GM20431 (cell line): ENCODE results near the gene CTDP1.

Experiments
- in situ Hi-C: fragments of 300-500 bp; cut with MseI, MboI; formaldehyde crosslinking; loops from one replicate; pipeline ENCODE4 v1.15.0; 2020; ENCODE audit warnings: low sequenced_read_pairs; ENCODE audit not compliant: unreplicated experiment

Gene CTDP1

DNA sequence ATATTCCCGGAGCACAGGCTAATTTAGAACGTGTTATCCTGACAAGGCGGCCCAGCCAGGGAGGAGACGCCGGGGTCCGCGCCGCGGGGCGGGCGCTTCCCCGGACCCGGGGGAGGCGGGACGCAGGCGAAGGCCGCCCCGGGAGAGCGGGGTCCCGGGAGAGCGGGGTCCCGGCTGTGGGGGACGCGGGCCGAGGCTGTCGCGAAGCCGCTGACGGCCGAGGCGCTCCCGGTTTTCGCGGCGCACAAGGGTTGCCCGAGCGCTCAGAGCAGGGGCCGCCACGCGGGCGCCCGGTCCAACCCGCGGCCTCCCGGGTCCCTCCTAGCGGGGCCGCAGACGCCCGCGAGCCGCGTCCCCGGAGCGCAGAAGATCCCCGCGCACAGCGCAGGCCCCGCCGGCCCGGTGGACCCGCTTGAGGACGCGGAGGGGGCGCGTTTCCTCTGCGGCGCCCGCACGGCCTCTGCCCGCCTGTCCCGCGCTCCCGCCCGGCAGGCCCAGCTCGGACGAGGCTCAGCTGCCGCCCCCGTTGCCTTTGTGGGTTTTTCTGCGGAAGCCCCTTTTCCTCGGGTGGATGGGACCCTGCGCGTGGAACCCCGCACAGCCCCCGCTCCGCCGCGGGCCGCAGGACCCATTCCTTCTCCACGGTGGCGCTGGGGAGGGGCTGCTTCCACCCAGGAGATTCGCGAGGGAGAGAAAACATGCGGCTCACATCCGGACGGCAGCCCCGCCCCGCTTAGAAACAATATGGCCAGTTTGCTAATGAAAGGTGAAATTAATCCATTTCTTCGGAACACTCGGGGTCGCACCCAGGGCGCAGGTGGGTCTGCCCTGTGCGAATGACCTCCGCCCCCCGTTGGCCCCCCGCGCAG lies 108.5 kb downstream of the CTDP1 start:
- in situ Hi-C loops: no loop called here

DNA sequence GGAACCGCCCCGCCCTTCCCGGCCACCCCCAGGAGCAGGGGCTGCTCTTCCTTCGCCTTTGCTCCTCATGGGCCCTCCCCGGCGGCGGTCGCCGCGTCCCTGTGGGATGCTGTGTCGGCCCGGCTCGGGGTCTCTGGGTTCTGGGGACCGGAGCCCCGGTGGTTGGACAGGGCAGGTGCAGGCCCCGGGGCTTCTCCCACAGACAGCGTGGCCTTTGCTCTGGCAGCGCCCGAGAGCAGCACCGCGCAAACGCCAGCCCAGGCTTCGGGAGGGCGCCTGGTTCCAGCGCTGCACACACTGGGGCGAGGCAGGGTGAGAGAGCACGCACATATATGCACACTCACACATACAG lies 109.1 kb downstream of the CTDP1 start:
- in situ Hi-C loops: no loop called here

- in situ Hi-C loops: no loop called here
Measured at GRCh38 chr18:79789091-79789891, 109.7 kb downstream of the CTDP1 start.

DNA sequence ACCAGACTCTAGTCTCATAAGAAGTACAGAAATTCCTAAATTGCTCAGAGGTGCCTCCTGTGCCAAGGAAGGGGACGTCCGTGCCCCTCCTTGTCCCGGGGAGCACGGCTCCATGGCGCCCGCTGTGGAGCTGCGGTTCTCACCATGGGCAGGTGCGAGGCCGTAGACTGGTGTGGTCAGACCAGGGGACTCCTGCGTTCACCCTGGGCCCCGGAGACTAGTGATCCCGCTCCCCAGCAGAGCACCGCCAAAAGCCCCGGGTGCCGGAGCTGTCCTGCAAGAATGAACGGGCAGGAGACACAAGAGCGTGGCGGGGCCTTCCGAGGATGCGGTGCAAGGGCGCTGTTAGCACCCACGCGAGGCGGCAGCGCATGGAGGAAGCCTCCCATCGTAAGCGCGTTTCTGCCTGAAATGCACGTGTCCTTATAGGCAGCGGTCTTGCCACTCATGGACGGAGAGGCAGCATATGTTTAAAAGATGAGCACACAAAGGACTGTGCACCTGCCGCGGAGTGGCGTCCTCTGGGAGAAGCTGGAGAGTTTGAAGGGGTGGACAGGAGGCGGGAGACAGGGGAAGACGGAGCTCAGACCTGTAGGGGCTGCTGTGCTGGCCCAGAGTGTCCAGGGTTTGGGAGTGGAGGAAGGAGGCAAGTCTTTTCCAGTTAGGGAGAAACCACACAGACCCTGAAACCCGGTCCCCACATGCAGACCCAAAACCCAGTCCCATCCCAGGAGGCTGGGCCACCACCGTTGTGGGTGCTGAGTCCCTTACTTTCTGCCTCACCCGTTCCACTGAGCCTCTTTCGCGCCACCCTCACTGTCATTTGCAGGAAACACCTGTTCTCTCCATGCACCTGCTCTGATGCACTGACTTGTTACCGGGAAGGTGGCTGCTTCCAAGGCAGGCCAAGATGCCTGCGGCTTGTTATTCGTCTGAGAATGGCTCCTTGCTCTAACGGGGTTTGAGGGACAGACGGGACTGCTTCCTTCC lies 110.6 kb downstream of the CTDP1 start:
- in situ Hi-C loops: no loop called here

DNA sequence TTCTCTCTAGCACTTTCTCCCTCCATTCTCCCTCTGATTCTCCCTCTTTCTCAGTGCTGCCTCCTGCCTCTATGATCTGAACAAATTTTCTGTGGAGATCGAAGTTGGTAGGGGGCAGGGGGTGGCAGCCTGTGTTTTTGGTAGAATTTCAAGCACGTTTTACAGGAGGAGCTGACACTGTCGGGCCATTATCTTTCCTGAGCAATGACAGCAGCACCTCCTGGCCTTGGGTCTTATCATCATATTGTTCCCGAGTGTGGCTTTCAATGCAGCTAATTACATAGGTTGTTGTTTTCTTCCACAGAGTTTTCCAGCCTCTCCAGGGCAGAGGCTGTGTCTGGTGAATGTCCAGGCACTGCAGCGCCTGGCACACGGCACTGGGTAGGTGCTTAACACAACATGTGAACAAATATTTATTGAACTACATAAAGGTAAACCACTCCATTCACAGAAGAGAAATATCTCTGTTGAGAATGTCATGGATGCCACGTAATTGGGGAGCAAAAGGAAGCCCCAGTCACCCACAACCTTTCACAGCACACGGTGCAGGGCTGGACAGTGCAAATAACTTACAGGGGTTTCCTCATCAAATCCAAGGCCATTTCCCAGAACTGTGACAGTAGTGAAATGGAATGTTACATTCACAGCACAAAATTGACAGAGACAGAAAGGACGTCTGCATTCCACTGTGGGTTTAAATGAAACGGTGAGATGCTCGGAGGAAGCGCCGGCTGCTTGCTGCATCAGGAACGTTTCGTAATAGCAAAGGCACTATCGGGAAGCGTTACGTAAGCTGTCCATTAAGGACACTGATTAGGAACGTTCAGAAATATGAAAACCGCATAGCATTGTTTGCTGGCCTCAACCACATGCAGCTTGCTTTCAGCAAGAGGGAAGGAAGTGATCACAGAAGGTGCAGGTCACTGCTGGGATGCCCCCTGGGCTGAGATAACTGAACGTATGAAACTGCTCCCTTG lies 111.7 kb downstream of the CTDP1 start:
- in situ Hi-C loops: no loop called here

DNA sequence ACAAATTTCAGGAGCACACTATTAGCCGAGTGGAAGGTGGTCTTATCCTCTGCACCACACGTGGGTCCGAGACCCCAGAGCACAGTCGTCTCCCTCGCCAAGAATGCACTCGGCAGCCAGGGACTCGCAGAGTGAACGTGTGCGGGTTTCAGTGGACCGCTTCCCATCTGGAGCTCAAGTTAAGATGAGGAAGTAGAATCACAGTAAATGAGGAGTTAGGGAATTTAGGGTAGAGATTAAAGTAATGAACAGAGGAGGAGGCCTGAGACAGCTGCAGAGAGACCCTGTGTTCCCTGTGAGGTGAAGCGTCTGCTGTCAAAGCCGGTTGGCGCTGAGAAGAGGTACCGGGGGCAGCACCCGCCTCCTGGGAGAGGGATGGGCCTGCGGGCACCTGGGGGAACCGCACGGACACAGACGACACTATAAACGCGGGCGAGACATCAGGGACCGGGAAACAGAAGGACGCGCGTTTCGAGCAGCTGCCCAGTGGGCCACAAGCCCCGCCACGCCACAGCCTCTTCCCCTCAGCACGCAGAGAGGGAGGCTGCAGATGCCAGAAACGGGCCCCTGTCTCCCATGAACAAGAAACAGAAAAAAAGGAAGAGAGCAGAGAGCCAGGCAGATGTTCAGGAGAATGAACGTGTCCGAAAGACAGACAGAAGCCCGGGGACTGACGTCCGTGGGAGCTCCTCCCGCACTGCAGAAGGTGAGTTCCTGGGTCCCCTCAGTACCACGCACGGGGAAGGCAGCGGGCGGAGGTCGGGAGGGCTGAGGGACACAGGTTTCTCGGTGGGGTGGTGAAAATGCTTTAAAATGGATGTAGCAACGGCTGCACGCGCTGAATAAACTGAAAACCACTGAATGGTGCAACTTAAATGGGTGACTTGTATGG lies 112.7 kb downstream of the CTDP1 start:
- in situ Hi-C loops: no loop called here

GRCh38 chr18:79792988-79793355 lies 113.4 kb downstream of the CTDP1 start:
- in situ Hi-C loops: no loop called here

GRCh38 chr18:79794846-79795245 lies 115.2 kb downstream of the CTDP1 start:
- in situ Hi-C loops: no loop called here

DNA sequence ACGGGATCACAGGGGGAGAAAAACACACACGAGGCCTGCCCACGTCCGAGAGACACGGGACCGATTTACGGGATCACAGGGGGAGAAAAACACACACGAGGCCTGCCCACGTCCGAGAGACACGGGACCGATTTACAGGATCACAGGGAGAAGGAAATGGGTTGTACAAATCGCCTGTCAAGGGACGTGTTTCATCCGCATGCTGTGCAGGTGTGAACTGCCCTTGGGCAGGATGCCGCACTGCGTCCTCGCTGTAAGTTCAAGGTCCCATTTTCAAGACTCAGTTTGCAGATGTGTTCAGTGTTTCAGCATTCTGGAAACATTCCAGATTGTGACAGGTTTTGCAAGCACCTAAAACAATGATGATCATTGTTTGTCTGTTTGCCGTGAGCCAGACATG lies 115.8 kb downstream of the CTDP1 start:
- in situ Hi-C loops: no loop called here

DNA sequence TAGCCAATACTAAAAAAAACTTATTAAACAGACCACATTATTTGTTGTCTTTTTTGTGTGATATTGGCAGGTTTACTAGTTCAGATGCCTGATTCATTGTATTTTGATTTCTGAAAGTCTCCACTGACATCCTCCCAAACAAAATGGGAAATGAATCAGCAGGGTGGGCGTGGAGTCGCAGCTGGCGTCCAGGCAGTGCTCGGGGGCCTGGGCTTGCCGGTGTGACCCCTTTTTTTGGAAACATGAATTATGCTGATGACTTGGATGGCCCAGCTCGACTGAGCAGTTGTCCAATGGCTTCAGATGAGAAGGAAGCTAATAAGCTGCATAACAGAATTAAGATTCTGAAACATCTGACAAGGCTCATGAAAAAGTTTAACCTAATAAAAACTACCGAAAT lies 116.4 kb downstream of the CTDP1 start:
- in situ Hi-C loops: no loop called here

DNA sequence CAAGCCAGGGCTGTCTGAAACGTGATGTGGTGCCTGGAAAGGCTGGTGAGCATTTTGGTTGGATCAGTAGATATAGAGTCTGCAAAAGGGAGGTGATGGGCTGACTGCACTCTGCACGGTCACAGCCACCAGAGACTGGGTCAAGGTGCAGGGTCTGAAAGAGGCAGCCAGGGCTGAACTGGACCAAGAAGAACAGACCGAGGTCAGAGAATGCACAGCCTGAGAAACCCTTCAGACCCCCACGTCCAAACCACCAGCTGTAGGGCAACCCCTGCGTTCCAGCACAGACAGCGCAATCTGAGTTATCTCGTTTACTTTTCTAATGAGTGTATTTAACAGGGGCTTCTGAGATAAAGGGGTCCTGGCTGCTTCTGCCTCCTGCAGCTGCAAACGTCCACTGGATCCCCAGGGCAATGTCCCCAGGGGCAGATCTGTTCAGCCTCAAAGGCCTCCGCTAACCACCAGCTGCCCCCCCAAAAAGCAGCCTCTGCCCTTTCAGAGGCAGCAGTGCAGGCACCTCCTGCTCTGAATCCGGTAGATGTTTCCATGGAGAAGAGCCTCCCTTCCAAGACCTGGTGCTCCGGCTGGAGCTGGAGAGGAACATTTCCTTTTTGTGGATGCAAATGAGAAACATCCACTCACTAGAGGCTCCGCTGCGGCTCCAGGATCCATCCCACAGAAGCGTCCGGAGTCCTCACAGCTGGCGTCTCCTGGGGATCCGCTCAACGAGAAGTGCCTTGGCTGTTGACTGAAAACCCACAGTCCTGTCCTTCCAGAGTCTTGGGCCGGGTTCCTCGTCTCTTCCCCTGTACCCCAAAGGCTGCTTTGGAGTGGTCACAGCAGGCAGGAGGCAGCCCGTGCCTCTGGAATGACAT lies 117.2 kb downstream of the CTDP1 start:
- in situ Hi-C loops: no loop called here

GRCh38 chr18:79797518-79798345 lies 118.1 kb downstream of the CTDP1 start, which contains the start of gene KCNG2:
KCNG2 (plus strand) TSS chr18:79797938; CDS start chr18:79863668, 65,730 bp downstream.
- in situ Hi-C loops: no loop called here

DNA sequence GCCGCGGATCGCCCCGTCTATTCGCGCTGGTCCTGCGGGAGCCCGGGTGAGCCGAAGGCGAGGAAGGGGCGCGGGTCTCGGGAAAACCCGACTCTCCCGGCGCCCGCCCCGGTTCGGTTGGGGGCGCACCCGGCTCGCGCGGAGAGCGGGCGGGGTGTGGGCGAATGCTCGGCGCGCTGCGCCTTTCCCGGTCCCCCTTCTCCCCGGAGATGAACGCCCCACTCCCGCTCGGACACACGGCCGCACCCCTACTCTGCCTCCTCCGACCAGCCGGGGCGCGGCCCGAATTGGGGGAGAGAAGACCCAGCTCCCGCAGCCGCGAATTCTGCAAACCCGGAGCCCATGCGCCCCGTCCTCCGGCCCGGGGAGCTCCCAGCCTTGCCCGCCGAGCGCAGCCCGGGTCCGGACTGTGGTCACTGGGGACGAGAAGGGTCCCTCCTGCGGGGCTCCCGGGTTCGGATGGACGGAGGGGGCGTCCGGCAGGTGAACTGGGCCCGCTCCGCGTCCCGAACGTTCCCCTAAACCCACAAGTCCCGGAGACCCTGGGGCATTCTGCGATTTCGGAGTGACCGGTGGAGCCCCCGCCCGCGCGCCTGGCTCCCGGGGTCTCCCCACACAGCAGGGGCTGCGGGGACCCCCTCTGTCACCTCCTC lies 118.9 kb downstream of the CTDP1 start:
- in situ Hi-C loops: no loop called here

DNA sequence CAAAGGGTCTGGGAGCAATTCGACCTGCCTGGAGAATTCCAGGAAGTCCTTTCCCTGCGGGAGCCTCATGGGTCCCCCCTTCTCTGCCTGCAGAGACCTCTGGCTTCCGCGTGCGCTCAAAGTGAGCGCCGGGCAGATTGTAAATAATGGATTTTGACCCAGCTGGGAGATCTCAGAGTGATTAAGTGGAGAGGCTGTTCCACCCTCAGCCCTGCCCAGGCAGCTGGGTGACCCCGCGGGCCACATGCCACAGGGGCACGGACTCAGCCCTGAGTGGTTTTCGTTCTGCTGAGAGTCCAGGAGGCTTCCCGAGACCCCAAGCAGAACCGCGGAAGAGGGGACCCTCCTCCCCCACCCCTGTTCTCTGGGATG lies 119.4 kb downstream of the CTDP1 start:
- in situ Hi-C loops: no loop called here

GRCh38 chr18:79799619-79800370 lies 120.2 kb downstream of the CTDP1 start:
- in situ Hi-C loops: no loop called here
